Measurements from ENCODE around the gene CDC42BPB.

Gene CDC42BPB

GRCh38 chr14:102973706-102974285 is 83.6 kb downstream of the CDC42BPB start:
- no peaks in the 10 kb centered on the region for H3K36me3 ChIP-seq (ENCODE audit: control insufficient read depth, low read length)
- H3K4me3 ChIP-seq (ENCODE audit: low read length): no peak overlapping the region
- no peaks in the 10 kb centered on the region for H3K9me2 ChIP-seq (replicated peaks; ENCODE audit: control insufficient read depth, low read length)
- peaks cover 6% of the 10 kb centered on the region; the same call in 1 of the 2 replicates for H3K4me1 ChIP-seq (ENCODE audit: control insufficient read depth, low read length)
- no peak overlapping the region for H3K27ac ChIP-seq (ENCODE audit: low read depth, low read length)
- no peaks in the 10 kb centered on the region for H3K9me3 ChIP-seq (ENCODE audit: control insufficient read depth, insufficient read depth, low read length)
- no peaks in the 10 kb centered on the region for H3F3A ChIP-seq (ENCODE audit: control insufficient read depth, insufficient read depth)
- no peak for TF ChIP-seq EZH2phosphoT487 (IDR thresholded peaks at IDR 0.05; ENCODE audit: borderline replicate concordance, low read length)
- TF ChIP-seq CTCF (IDR thresholded peaks at IDR 0.05; ENCODE audit: low read depth, low read length, poor library complexity, severe bottlenecking): no peak
- H4K20me1 ChIP-seq (ENCODE audit: control insufficient read depth, insufficient read depth, low read depth, low read length): no peaks in the 10 kb centered on the region
- no peak overlapping the region for H3K4me2 ChIP-seq (ENCODE audit: low read length)
- no peaks in the 10 kb centered on the region for H3K27me3 ChIP-seq (ENCODE audit: control insufficient read depth, low read length)
- no peaks in the 10 kb centered on the region for H3K79me2 ChIP-seq (ENCODE audit: control insufficient read depth, low read length)

- H3K9me3 ChIP-seq (ENCODE audit: control insufficient read depth, insufficient read depth, low read length): no peaks in the 10 kb centered on the region
- H3K36me3 ChIP-seq (ENCODE audit: control insufficient read depth, low read length): no peaks in the 10 kb centered on the region
- H3K4me3 ChIP-seq (ENCODE audit: low read length): no peak overlapping the region
- no peaks in the 10 kb centered on the region for H4K20me1 ChIP-seq (ENCODE audit: control insufficient read depth, insufficient read depth, low read depth, low read length)
- H3K27ac ChIP-seq (ENCODE audit: low read depth, low read length): no peak overlapping the region
- H3K27me3 ChIP-seq (ENCODE audit: control insufficient read depth, low read length): no peaks in the 10 kb centered on the region
- H3K4me1 ChIP-seq (ENCODE audit: control insufficient read depth, low read length): peaks cover 6% of the 10 kb centered on the region; the same call in 1 of the 2 replicates
- no peaks in the 10 kb centered on the region for H3K9me2 ChIP-seq (replicated peaks; ENCODE audit: control insufficient read depth, low read length)
- H3F3A ChIP-seq (ENCODE audit: control insufficient read depth, insufficient read depth): no peaks in the 10 kb centered on the region
- TF ChIP-seq EZH2phosphoT487 (IDR thresholded peaks at IDR 0.05; ENCODE audit: borderline replicate concordance, low read length): no peak
- no peak for TF ChIP-seq CTCF (IDR thresholded peaks at IDR 0.05; ENCODE audit: low read depth, low read length, poor library complexity, severe bottlenecking)
- no peak overlapping the region for H3K4me2 ChIP-seq (ENCODE audit: low read length)
- H3K79me2 ChIP-seq (ENCODE audit: control insufficient read depth, low read length): no peaks in the 10 kb centered on the region
Measured at GRCh38 chr14:102971836-102972606, 85.3 kb downstream of the CDC42BPB start.

- no peaks in the 10 kb centered on the region for H3K27me3 ChIP-seq (ENCODE audit: control insufficient read depth, low read length)
- no peaks in the 10 kb centered on the region for H3K79me2 ChIP-seq (ENCODE audit: control insufficient read depth, low read length)
- no peaks in the 10 kb centered on the region for H3K9me3 ChIP-seq (ENCODE audit: control insufficient read depth, insufficient read depth, low read length)
- peaks cover 6% of the 10 kb centered on the region; the same call in 1 of the 2 replicates for H3K4me1 ChIP-seq (ENCODE audit: control insufficient read depth, low read length)
- H3K36me3 ChIP-seq (ENCODE audit: control insufficient read depth, low read length): no peaks in the 10 kb centered on the region
- no peak overlapping the region for H3K4me2 ChIP-seq (ENCODE audit: low read length)
- H3K4me3 ChIP-seq (ENCODE audit: low read length): no peak overlapping the region
- H3F3A ChIP-seq (ENCODE audit: control insufficient read depth, insufficient read depth): no peaks in the 10 kb centered on the region
- no peaks in the 10 kb centered on the region for H4K20me1 ChIP-seq (ENCODE audit: control insufficient read depth, insufficient read depth, low read depth, low read length)
- H3K27ac ChIP-seq (ENCODE audit: low read depth, low read length): no peak overlapping the region
- TF ChIP-seq CTCF (IDR thresholded peaks at IDR 0.05; ENCODE audit: low read depth, low read length, poor library complexity, severe bottlenecking) (no peak), EZH2phosphoT487 (IDR thresholded peaks at IDR 0.05; ENCODE audit: borderline replicate concordance, low read length) (no peak)
- H3K9me2 ChIP-seq (replicated peaks; ENCODE audit: control insufficient read depth, low read length): no peaks in the 10 kb centered on the region
Measured at GRCh38 chr14:102971314-102971713, 86.0 kb downstream of the CDC42BPB start.

All from DOHH2 (cell line).